Prostate gland (tissue), 2 donors: Measurements from ENCODE around the gene WDR64. TPM values are rescaled to one million over a fixed set of nuclear protein-coding genes. Genes with fewer than 3 reads are reported as not detected.

ENCODE experiments used
- DNase-seq: peaks from one replicate; pipeline ENCODE4 v3.0.0-alpha.2; 2019; ENCODE audit warnings: low spot score
- H3K27ac ChIP-seq, 2 donors: fragments of 200-600 bp; sonication (generic); 2 replicates each; pipeline ENCODE4 v1.5.1; 2017 to 2019
- H3K27me3 ChIP-seq: fragments of 200-600 bp; sonication (generic); replicated peaks from 2 replicates; pipeline ENCODE4 v1.5.1; 2019; ENCODE audit not compliant: insufficient read depth
- H3K36me3 ChIP-seq, 2 donors: fragments of 200-600 bp; sonication (generic); 1 replicate in 1 of 2; 2 replicates in 1 of 2; pipeline versions ENCODE4 v1.5.1 to v1.8.1; 2017 to 2019
- H3K4me1 ChIP-seq: fragments of 200-600 bp; sonication (generic); replicated peaks from 2 replicates; pipeline ENCODE4 v1.5.1; 2019
- H3K4me3 ChIP-seq, 2 donors: fragments of 200-600 bp; sonication (generic); 2 replicates each; pipeline ENCODE4 v1.5.1; 2017 to 2019
- H3K9me3 ChIP-seq: fragments of 200-600 bp; sonication (generic); 2 replicates; pipeline ENCODE4 v1.5.1; 2017
- POLR2A ChIP-seq: fragments of 450-650 bp; IDR thresholded peaks from one replicate; pipeline ENCODE4 v1.6.1; 2016; ENCODE audit warnings: antibody characterized with exemption, mild to moderate bottlenecking
- POLR2AphosphoS5 ChIP-seq: sonication (generic); formaldehyde crosslinking; IDR thresholded peaks from one replicate; pipeline ENCODE4 v1.6.1; 2017; ENCODE audit warnings: antibody characterized with exemption
- WGBS: methylation state at CpG from one replicate; pipeline ENCODE4 v1.1.5; 2018; 5-methylcytosine and 5-hydroxymethylcytosine counted together
- intact Hi-C: fragments of 100-400 bp; cut with DNase I; formaldehyde crosslinking; loops from one replicate; pipeline ENCODE4 v1.14.2; 2022
- total RNA-seq, 2 donors: library from RNA; depleted of rRNA; stranded (reverse); fragments of >200 nt; gene quantifications; one replicate each; pipeline ENCODE4 v1.1.0, GENCODE V29; 2016
- TF ChIP-seq, protein P1 (sequence below), 4 experiments: fragments of 200-600 bp in 2 of 4; fragments of 450-650 bp in 2 of 4; sonication (generic) in 2 of 4; IDR thresholded peaks; 1 replicate in 3 of 4; 2 replicates in 1 of 4; pipeline ENCODE4 v1.5.1; 2016 to 2019; ENCODE audit warnings: antibody characterized with exemption in 4 of 4, mild to moderate bottlenecking in 2 of 4, moderate library complexity in 2 of 4

The WDR64 gene
- under 1 TPM in 1 of 2 donors, not detected in 1; 0.91 TPM for total RNA-seq

DNA sequence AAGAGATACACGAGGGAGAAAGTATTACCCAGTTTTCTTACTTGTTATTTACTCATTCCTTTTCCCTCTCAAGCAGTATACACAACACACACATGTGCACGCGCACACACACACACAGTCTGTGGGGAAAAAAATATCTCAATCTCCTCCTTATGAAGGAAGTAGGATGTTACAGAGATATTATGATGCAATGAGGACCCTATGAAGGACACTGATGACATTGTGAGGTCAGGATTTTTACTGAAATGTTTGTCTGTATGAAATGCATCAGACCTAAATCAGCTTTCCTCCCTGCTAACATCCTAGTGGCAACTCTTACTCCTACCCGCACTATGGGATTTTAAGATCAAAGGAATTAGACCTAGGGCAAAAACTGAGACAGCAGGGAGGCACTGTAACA is at the start of gene WDR64:
WDR64 (plus strand) TSS at position 270 of the 400 bp plus-strand sequence. CDS start 204 bp downstream, outside the sequence.
- Histone ChIP-seq H3K9me3 (no peaks in the 10 kb centered on the region), H3K4me3 (no peak within 1 kb of the TSS), H3K27ac (no peak within 1 kb of the TSS), H3K27me3 (no peaks in the 10 kb centered on the region), H3K36me3 (no peaks in the 10 kb centered on the region), H3K4me1 (no peaks in the 10 kb centered on the region)
- WGBS = 88% methylated on average over 4 of the region's 4 CpGs
- intact Hi-C loops = no loop called here
- no peak for TF ChIP-seq POLR2AphosphoS5
- TF ChIP-seq, protein P1, sequence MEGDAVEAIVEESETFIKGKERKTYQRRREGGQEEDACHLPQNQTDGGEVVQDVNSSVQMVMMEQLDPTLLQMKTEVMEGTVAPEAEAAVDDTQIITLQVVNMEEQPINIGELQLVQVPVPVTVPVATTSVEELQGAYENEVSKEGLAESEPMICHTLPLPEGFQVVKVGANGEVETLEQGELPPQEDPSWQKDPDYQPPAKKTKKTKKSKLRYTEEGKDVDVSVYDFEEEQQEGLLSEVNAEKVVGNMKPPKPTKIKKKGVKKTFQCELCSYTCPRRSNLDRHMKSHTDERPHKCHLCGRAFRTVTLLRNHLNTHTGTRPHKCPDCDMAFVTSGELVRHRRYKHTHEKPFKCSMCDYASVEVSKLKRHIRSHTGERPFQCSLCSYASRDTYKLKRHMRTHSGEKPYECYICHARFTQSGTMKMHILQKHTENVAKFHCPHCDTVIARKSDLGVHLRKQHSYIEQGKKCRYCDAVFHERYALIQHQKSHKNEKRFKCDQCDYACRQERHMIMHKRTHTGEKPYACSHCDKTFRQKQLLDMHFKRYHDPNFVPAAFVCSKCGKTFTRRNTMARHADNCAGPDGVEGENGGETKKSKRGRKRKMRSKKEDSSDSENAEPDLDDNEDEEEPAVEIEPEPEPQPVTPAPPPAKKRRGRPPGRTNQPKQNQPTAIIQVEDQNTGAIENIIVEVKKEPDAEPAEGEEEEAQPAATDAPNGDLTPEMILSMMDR (IDR thresholded peaks at IDR 0.05) = no peak
- no peak for TF ChIP-seq POLR2A
- no peak for DNase-seq

DNA sequence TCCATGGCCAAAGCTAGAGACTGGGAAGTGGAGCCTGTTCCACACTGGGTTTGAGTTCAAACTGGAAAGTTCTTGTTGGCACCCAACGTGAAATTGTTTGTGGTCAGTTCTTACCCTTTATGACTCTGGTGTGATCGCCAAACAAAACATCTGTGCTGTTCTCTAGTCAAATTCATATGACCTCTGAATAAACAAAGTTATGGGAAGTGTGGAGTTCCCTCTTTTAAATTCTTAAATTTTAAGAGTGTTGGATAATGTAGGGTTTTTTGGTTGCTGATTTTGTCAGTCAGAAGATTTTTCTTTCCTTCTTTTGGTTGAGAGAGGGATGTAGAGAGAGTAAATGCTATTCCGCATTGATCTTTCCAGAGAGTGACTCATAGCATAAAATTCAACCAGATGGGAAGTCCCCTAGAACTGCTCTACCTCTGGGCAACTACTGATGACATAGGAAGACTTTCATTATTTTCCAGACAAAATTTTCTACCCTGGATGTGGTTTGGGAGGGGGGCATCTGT is 48.3 kb upstream of the WDR64 start:
- intact Hi-C loops = no loop called here
- DNase-seq = no peak
- H3K27ac ChIP-seq = no peak overlapping the region

DNA sequence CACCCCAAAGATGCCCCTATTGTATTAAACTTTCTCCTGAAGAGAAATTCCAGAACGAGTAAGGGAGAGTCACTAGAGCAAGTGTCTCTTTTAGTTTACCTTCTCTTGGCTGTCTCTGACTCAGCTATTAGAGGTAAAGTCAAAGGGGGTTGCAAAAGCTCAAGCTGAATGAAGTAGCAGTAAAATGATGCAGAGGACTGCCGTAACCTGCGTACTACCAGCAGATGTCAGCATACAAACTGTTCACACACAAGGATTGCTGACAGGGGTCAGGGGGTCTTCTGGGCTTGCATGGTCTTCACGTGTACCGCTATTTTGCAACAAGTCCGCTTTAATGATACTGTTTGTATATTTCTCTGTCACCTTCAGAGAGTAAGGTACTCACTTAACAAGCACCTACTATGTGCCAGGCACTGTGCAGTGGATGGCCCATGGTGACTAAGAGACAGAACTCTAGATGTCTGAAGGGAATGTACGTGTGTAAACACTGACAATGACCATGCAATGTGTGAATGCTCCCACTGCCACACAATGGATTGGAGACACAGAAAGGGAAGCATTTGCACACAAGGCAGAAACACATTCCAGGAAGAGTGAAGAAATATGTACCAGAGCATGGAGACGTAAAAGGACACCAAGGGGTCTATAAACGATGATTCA is 46.8 kb upstream of the WDR64 start:
- WGBS = 75% methylated on average over 9 of the region's 9 CpGs
- H3K27me3 ChIP-seq = no peaks in the 10 kb centered on the region
- no peak overlapping the region for H3K27ac ChIP-seq
- no peaks in the 10 kb centered on the region for H3K9me3 ChIP-seq
- H3K4me1 ChIP-seq = no peaks in the 10 kb centered on the region
- DNase-seq = no peak
- no peak overlapping the region for H3K4me3 ChIP-seq
- TF ChIP-seq POLR2AphosphoS5 (no peak), POLR2A (no peak)
- TF ChIP-seq, protein P1 (IDR thresholded peaks at IDR 0.05) = no peak
- H3K36me3 ChIP-seq = no peaks in the 10 kb centered on the region
- intact Hi-C loops = no loop called here

More for the DNA sequence above, 48.3 kb upstream of the WDR64 start:
- no peaks in the 10 kb centered on the region for H3K27me3 ChIP-seq
- TF ChIP-seq, protein P1 (IDR thresholded peaks at IDR 0.05) = no peak
- no peak for TF ChIP-seq POLR2AphosphoS5
- TF ChIP-seq POLR2A = no peak
- no peaks in the 10 kb centered on the region for H3K4me1 ChIP-seq
- WGBS = 59% methylated on average over 3 of the region's 3 CpGs
- no peaks in the 10 kb centered on the region for H3K36me3 ChIP-seq
- no peak overlapping the region for H3K4me3 ChIP-seq
- no peaks in the 10 kb centered on the region for H3K9me3 ChIP-seq

DNA sequence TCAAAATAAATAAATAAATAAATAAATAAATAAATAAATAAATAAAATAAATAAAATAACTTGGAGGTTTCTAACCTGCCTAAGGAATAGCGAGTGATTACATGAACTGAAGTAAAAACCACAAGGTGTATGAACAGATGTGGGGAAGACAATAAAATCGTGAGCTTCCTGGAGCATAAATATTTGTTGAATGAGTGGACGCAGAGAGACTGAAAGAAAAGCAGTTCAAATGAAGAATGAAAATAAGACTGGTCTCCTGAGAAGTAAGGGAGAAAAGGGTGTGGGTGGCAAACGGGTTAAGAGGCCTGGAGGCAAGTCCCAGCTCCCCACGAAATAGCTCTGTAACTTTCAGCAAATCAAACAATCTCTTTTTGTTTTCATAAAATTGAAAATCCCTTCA is 45.5 kb upstream of the WDR64 start:
- Histone ChIP-seq H3K4me3 (no peak overlapping the region), H3K27me3 (no peaks in the 10 kb centered on the region), H3K4me1 (no peaks in the 10 kb centered on the region), H3K27ac (no peak overlapping the region), H3K36me3 (no peaks in the 10 kb centered on the region), H3K9me3 (no peaks in the 10 kb centered on the region)
- intact Hi-C loops = no loop called here
- 52% methylated on average over 5 of the region's 5 CpGs for WGBS
- DNase-seq = no peak
- TF ChIP-seq POLR2A (no peak), POLR2AphosphoS5 (no peak)
- TF ChIP-seq, protein P1 (IDR thresholded peaks at IDR 0.05) = no peak

DNA sequence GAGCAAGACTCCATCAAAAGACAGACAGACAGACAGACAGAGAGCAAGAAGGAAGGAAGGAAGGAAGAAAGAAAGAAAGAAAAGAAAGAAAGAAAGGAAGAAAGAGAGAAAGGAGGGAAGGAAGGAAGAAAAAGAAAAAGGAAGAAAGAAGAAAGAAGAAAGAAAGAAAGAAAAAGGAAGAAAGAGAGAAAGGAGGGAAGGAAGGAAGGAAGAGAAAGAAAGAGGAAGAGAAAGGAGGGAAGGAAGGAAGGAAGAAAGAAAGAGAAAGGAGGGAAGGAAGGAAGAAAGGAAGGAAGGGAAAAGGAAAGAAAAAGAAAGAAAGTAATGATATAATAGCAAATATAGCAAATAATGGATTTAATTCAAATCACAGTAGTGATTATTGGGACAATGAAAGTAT is 44.6 kb upstream of the WDR64 start:
- no peak for TF ChIP-seq POLR2AphosphoS5
- TF ChIP-seq POLR2A = no peak
- TF ChIP-seq, protein P1 (IDR thresholded peaks at IDR 0.05) = no peak
- Histone ChIP-seq H3K4me1 (no peaks in the 10 kb centered on the region), H3K27ac (no peak overlapping the region), H3K36me3 (no peaks in the 10 kb centered on the region), H3K9me3 (no peaks in the 10 kb centered on the region), H3K4me3 (no peak overlapping the region), H3K27me3 (no peaks in the 10 kb centered on the region)
- DNase-seq = no peak
- intact Hi-C loops = no loop called here
